Left renal cortex interstitium (tissue), 4 donors: ENCODE data around the gene ARHGAP25. TPM values are rescaled to one million over a fixed set of nuclear protein-coding genes. Genes with fewer than 3 reads are reported as not detected.

Experiments
- DNase-seq, 4 donors: peaks; one replicate each; pipeline ENCODE4 v3.0.0-alpha.2; 2013; ENCODE audit warnings: low read depth in 4 of 4, low spot score in 2 of 4, missing footprints in 1 of 4
- polyA plus RNA-seq, 4 donors: library from polyadenylated mRNA; unstranded; fragments of 120-200 nt; gene quantifications; one replicate each; pipeline ENCODE4 v1.2.1, GENCODE V29; 2013; ENCODE audit not compliant: insufficient read length in 4 of 4

The ARHGAP25 gene
- polyA plus RNA-seq, 4 donors = 5.2 to 7.7 (median 7.2) TPM

DNA sequence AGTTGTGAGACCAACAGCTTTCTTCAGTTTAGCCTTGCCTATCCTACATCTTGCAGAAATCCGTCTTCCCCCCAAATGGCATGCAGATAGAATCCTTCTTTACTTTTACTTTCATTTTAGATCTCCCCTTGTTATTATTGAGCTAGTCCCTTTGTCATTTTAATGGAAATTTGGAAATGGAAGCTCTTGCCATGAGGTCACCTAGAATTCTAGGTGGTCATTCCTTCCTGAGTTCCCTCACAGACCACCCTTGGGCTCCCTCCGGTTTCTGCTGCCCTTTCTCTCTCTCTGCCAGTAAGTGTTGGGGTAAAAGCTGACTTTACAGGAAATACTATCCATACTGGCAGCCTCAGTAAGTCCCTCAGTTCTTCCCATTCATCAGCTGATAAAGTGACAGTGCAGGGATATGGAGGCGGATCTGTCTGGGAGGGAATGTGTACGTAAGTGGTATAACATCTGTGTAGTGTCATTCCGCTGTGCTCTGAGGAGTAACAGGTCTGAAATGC lies 30.2 kb downstream of the ARHGAP25 start:
- no peak for DNase-seq

DNA sequence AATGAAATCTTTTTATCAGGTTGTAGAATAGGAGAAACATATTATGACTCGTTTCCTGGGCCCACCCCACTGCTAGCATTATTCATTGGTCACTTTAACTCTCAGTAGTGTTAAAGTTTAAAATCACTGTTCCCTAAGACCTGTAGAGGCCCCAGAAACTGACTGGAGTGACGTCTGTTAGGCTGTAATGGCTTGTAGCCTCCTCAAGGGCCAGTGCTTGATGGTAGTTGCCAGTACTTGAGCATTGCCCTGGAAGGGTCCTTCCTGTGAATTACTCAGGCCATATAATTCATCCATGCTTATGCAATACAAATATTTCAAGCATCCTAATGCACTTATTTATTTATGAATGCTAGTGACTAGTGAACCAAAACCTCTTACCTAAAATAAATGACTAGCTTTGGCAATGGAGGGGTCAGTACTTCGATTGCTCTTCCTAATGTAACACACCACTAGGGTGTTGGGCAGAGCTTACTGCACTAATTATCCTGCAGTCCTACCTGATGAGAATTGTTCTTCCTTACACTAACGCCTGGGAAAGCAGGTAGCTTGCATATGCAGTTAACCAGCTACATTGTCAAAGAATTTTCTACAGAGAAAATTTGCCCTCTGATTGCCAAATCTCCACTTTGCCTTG lies 31.2 kb downstream of the ARHGAP25 start:
- no peak for DNase-seq

DNA sequence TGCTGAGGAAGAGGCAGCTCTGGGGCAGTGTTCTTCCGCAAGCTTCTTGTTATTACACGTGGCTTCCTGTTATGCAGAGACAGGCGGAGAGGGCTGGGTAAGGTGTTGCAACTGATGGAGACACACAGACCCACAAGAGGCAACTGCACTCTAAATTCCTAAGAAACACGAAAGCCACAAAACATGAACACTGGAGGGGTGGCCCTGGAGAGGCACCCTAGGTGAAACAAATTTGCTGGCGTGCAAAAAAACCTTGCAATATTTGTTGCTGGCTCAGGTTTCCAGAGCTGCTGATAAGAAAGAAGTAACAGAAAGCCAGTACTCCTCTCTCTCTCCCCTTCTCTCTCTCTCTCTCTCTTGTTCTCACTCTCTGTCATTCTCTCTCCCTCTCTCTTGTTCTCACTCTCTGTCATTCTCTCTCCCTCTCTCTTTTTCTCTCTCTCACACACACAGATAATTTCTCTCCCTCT lies 31.8 kb downstream of the ARHGAP25 start:
- DNase-seq = no peak

DNA sequence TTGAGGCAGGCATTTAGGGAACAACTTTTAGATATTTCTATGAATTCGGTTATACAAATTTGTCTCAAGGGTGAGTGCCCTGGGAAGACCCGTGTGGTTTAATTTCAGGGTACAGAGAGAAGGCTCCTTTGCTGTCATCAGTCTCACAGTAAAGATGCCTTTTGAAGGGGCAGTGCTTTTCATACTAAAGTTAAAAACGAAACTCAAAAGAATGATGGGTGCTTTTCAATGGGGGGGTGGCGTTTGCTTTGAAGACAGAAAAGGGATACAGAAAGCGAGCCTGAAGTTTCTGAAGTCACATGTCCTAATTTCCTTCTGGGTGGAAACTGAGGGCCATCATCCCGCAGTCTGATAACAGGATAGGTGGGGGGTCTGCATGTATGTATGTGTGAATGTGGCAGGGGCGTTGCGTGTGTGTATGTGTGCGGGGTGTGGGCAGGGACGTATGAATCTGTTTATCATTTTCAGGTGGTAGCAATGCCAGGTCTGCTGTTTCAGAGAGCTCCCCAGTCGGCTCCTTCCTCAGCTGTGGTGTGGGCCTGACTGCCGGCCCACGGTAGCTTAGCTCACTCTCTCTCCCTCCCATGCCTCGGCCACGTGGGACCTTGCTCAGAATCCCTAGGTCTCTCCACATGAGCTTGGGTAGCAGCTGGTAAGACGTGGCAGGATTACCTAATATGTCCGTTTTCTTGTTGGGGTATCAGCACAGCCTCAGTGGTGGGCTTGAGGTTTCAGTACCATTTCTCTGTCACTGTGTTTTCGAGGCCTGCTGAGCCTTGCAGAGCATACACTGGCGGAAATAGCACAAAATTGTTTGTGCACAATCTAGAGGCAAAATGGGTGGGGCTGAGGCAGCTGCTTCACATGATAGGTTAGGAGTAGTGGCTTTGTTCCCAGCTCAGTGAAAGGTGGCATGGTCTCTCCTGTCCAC lies 32.7 kb downstream of the ARHGAP25 start:
- DNase-seq = no peak

DNA sequence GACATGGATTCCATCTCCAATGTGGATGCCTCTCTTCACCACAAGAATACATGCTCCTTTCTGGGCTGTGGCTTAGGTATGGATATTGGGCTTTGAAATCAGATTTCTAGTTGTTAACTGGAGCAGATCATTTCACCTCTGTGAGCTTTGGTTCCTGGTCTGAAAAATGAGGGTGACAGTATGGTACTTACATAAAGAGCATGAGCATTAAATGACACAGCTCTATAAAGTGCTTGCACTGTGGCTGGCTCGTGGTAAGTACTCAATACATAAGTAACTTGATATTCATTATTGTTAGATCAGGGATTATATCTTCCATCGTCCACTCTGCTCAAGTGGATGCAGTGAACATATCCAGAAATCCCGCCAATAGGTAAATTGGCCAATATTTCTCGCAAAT lies 33.4 kb downstream of the ARHGAP25 start:
- no peak for DNase-seq

DNA sequence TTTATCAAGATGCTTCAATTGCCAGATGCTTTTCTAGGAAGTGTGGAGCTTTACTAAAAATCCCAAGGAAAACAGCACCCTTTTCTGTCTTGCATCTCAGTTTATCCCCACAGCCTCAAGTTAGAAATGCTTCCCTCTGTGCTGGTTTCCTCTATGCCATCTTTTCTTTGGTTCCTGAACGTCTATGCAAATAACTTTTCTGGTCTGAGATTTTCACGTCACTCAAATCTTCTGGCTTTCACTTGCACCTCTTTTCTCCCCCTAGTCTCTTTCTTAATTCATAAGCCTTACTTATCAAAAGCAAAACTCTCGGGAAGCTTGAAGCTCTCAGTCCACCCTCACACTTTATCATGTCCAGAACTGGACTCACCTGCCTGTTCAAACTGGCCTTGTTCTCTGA lies 33.9 kb downstream of the ARHGAP25 start:
- DNase-seq = no peak

DNA sequence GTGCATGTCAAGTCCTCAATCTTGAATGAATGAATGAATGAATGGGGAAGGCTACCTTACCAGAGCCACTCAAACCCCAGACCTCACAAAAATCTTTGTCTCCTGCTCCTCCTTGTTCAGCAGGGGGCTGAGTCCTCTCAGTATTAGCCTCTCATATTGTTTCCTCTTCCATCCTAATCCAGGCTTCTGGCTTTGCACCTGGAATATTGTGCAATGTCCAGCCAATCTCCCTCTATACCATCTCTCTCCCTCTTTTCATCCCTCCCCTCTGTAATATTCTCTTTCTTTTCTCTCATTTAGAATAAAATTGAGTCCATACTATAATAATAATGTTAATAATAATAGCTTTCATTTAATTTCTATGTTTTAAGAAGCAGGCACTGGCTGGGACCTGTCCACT lies 34.3 kb downstream of the ARHGAP25 start:
- DNase-seq = no peak

DNA sequence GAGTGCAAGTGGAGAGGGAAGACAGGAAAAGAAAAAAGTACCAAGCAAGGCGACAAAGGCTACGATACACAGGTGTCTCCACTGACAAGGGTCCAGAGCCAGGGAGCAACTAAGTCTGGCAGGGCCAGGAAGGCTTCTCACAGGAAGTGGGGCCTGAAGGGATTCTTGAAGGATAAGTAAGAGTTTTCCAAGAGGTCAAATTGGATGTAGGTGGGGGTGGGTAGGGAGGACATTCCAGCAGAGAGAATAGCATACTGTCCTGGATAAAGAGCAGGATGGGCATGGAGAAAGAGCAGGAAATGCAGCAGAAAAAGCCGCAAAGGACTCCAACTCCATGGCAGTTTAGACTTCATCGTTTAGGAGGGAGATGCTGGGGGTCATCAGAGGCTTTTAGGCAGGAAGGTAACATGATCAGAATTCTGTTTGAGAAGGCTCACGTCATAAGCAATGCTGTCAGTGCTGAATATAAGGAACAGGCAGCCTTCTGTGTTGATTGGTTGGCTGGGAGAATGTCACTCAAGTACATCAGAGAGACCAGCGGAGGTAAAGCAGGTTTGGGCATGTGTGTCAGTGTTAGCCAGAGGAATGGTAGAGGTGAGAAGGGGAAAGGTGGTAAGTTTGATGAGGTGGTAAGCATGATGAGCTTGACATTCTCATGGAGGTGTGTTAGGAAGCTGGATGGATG lies 35.1 kb downstream of the ARHGAP25 start:
- no peak for DNase-seq

DNA sequence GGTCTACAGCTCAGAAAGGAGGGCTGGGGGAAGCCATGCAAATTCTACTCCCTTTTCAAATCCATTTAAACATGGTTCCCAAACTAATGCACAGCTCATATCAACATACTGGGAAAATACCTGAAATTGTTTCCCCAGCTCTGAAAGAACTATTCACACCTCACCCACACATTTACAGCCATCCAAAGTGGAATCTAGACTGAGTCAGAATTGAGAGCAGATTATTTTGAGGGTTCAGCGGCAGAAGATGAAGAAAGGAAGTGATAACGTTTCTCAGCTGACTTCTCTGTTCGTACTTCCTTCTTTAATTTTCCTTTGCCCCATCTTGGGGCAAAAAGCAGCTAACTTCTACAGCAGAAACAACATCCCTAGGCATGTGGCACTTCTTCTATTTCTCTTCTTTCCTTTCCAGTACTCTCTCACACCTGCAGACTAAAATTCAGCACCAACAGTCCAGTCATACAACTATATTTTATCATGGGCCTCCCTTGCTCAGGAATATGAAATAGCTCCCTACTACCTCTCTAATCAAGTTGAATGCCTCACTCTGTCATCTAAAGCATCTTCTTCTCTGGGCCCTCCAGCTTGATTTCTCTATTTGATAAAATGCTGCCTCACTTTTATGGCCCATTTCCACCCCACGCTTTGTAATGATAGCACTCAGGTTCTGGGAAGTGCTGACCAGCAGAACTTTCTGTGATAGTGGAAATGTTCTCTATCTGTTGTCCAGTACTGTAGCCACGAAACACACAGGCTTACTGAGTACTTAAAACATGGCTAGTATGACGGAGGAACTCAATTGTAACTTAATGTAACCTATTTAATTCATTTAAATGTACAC lies 35.9 kb downstream of the ARHGAP25 start:
- no peak for DNase-seq

DNA sequence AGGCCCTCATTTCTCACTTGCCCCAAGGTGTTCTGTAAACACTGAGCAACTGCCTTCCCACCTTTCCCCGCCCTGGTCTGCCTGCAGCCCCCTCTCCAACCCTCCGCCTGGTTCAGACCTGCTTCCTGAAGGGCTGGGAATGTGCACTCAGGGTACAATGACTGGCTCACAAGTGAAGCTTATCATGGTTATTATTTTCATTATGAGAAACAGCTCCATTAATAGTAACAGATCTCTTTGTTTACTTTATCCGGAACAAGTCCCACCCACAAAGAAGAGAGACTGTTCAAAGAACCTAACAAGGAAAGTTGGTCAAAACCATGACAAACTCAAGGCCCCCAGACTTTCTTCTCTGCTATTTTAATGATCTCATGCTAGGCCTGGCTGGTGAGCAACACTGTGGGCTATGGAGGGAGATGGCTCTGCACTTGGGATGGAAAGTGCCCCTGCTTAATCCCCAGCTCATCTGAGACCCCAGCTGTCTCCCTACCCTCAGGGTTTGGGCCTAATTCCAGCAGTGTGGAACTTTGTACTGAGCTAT lies 36.7 kb downstream of the ARHGAP25 start:
- no peak for DNase-seq

DNA sequence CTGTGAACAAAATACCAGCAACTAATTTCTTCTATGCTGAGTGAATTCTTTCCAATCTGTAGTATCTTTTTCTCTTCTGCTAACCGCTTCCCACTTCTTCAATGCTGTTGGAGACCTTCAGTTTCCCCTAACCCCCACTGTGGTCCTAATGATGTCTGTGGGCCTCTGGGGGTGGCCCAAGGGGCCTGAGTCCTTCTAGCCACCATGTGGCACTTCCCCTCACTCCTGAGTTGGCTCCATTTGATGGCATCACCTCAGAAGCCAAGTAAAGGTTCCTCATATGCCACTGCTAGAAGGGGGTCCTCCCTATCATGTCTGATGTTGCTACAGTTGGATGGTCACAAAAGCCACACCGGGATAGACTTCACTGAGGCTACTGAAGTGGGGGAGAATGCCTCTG lies 37.5 kb downstream of the ARHGAP25 start:
- DNase-seq = no peak

DNA sequence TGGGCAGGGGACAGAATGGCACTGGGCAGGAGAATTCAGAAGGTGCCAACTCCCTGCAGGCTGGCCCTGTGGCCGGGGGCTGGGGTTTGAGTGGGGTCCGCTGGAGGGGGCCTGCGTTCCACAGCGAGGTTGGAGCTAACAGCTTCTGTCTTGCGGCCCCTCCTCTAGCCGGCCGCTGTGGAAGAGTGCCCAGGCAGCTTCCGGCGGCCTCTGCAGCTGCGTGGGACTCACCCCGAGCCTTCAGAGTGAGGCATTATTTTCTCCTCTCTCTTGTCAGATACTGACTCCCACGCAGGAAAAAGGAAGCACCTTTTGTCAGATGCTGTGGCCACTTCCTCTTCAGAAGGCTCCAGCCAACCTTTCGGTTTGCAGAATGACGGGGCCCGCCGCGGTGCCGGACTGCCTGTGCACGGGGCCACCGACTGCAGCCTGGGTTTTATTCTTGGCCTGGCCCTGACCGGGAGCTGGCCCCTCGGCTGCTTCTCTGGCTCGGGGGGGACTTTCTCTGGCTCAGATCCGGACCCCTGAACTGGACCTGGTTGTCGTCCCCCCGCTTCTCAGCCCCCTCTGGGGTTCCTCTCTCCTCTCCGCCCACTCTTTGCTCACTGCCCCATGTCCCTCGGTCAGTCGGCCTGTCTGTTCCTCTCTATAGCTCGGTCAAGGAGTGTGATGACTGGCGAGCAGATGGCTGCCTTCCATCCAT lies 40.1 kb downstream of the ARHGAP25 start:
- peak in 3 of 4 donors; percentile 39 to 52 (median 50) for DNase-seq

DNA sequence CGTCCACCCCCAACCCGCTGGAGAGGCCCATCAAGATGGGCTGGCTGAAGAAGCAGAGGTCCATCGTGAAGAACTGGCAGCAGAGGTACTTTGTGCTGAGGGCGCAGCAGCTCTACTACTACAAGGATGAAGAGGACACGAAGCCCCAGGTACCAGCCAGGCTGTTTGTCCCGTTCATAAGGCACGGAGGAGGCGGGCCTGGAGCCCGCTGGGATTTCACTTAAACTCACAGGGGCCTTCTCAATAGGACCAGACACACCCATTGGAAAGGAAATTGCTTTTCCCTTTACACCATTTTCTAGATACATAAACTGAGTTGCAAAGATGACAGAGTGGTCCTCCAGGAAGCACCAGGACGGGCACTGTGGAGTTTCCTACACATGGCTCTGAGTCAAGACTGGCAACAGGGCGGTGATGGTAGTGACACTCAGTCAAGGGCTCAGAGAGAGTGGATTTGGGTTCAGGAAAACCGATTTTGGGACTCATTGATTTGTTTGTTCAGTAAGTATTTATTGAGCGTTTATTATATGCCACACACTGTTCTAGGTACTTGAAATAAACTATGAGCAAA lies 40.7 kb downstream of the ARHGAP25 start:
- DNase-seq = no peak

DNA sequence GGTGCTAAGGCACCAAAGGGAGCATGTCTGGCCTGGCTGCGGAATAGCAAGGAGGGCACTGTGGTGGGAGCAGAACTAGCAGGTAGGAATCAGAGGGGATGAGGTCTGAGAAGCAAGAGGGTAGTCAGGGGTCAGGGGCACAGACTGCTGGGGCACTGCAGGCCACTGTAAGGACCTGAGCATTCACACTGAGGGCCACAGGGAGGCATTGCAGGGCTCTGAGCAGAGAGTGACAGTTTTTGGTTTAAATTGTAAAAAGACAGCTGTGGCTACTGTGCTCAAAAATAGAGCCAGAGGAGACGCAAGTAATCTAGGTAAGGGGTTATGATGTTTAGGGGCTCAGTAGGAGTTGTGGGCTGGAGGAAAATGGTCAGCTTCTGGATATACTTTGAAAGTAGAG lies 41.5 kb downstream of the ARHGAP25 start:
- DNase-seq = no peak

DNA sequence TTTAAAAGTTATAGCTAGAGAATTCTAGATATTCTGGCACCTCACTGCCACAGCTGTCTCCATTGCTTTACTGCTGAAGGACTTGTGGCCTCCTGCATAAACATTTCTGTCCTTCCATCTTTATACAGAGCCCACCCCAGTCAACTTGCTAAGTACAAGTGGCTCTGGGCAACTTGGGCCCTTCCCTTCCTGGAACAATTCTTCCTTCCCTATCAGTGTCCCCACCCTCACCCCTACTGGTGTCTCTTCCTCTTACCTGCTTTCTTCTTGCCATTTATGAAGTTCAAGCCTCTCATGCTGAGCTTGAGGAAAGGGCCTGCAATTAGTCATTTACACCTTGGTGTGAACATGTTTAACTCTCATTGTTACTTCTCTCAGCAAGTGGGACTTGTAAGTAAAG lies 45.0 kb downstream of the ARHGAP25 start:
- DNase-seq = no peak

DNA sequence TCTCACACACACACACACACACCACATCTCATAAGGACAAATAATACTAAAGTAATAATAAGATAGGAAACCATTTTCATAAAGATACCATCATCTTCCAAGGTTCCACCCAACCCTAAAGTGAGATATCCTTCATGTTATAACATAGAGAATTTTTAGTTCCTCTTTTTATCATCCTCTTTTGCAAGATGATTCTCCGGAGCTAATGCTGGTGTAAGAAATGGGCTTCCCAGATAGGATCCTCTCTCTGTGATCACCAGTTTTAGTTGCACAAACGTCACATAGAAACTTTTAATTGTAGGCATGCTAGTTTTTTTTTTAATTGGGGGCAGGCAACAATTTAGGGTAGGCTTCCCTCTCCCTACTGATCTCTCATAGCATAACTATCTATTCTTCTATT lies 49.6 kb downstream of the ARHGAP25 start:
- DNase-seq = no peak

DNA sequence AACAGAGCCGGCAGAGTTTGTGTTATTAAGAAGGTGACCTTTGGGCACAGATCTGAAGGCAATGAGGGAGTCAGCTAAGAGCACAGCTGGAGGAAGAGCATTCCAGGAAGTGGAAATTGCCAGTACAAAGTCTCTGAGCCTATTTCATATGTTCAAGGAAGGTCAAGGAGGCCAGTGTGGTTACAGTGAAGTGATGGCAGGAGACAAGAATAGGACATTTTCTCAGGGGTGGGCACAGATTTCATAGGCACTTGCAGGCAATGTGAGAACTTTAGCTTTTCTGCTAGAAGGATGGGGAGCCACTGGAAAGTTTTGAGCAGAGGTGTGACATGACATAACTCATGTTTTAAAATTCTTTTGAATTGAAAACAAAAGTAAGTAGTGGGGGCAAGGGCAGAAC lies 50.3 kb downstream of the ARHGAP25 start:
- no peak for DNase-seq

DNA sequence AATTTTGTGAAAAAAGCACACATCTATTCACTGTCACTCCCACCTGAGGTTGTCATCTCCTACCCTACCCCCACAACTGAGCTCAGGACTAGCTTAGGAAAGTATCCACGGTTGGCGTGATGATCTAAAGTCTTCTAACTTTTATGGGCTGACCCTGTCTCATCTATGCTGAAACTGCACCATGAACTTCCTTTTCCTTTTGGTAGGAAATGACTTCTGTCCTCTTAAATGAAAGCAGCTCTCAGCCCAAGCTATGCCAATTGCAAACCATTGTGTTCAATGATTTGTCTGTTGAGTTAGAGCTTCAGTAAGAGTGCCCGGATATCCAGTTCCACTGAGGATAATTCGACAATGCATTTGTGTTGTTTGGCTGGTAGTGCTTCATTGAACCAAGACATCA lies 52.7 kb downstream of the ARHGAP25 start:
- no peak for DNase-seq

DNA sequence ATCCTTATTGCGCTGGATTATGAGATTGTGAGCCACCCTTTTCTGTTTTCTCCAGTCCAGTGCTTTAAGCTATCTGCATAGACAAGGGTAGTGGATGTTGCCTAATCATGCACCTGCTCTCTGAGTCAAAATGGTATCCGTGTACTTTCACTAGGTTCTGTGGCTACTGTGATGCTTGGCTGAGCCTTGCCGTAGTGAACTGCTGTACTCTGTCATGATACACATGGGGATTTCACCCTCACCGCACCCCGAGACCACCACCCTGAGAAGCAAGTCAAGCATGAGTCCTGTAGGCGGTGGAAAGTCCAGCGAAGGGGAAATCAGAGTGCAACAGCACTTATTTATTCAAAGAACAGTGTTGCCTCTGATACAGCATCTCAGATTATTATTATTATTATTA lies 55.0 kb downstream of the ARHGAP25 start:
- no peak for DNase-seq
